VCaP (cell line): ENCODE results near the gene CORO2B.

Source experiments
- H3K27ac ChIP-seq: fragments of 450-650 bp; 2 replicates; pipeline ENCODE4 v1.5.1; 2017
- TF ChIP-seq, protein P1 (sequence below): fragments of 450-650 bp; conservative IDR thresholded peaks from 2 replicates; pipeline ENCODE4 v1.5.1; 2017; ENCODE audit warnings: mild to moderate bottlenecking, moderate library complexity

CORO2B gene

DNA sequence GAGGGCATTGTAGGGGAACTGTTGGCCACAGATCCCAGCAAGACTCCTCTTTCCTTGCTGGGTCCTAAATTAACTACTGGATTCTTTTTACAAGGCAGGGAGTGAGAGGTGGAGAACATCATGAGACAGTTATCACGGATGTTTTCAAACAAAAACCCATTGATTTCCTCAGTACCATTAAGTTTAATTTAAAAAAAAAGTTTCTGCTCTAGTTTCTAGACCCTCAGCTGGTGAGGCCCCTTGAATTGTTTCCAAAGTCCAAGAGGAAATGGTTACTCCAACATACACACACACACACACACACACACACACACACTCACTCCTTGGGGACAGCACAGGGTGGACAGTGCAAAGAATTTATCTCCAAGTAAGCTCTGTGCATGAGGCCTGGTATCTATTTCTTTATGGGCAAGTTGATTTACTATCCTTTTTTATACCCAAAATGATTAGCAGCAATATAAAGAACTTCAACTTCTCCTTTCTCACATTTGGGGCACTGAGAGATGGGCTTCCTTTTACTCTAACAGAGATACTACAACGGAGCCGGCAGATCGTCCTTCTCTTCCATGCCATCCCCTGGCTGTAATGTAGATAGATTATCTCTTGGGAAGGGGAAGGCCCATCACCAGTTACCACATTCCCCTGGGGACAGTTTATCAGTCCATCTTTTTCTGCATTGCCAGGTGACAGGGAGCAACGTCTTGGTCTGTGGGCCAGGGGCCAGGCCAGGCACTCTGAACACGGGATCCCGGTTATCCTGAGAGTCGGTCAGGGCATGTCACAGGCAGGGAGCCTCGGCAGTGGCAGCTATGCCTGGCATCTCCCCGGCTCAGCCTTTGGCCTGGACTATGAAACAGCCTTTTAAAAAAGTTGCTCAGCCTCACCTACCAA, 54.7 kb downstream of the CORO2B start:
- TF ChIP-seq, protein P1, sequence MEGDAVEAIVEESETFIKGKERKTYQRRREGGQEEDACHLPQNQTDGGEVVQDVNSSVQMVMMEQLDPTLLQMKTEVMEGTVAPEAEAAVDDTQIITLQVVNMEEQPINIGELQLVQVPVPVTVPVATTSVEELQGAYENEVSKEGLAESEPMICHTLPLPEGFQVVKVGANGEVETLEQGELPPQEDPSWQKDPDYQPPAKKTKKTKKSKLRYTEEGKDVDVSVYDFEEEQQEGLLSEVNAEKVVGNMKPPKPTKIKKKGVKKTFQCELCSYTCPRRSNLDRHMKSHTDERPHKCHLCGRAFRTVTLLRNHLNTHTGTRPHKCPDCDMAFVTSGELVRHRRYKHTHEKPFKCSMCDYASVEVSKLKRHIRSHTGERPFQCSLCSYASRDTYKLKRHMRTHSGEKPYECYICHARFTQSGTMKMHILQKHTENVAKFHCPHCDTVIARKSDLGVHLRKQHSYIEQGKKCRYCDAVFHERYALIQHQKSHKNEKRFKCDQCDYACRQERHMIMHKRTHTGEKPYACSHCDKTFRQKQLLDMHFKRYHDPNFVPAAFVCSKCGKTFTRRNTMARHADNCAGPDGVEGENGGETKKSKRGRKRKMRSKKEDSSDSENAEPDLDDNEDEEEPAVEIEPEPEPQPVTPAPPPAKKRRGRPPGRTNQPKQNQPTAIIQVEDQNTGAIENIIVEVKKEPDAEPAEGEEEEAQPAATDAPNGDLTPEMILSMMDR = no peak
- H3K27ac ChIP-seq = no peak overlapping the region

DNA sequence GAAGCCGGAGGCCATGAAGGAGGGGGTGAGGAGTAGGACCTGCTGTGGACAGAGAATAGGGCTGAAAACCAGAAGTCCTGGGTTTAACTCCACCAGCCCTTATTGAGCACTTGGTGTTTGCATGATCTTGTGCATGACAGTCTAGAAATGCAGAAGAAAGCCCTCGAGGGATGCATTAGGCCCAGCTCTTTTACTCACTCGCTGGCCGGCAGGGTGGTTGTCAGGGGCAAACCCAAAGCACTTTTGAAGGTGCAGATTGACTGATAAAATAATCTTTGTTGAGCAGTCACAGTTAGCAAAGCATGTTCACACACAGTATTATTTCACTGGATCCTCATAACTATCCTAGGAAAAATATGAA, 55.3 kb downstream of the CORO2B start:
- TF ChIP-seq, protein P1 = no peak
- no peak overlapping the region for H3K27ac ChIP-seq

DNA sequence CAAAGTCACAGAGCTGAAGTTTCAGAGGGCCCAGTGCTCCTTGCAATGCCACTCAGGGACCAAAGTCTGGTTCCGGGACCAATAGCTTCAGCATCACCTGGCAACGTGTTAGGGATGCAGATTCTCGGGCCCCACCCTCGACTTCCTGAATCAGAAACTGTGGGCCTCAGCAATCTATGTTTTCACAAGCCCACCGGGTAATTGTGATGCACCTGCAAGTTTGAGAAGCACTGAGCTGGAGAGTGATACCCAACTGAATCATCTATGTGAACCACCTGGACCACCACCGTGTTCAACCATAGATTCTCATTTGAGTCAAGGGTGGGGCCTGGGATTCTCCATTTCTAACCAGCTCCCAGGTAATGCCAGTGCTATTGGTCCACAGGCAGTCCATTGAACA, 55.7 kb downstream of the CORO2B start:
- TF ChIP-seq, protein P1 = no peak
- no peak overlapping the region for H3K27ac ChIP-seq

DNA sequence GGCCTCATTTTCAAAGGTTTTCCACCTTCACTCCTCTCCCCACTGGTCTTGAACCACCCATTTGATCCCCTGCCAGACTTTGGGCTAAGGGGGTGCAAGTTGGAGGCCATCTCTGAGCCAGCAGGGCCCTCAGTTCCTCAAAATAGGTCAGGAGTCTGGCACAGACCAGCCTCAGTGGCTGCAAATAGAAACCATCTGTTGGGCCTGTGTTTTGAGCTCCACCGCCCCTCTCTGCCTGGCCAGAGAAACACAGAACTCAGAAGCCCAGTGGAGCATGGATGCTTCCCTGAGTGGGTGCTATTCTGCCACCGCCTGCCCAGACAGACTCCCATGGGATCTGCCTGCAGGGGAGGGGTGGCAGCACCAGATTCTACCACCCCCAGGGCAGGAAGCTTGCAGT, 56.3 kb downstream of the CORO2B start:
- no peak overlapping the region for H3K27ac ChIP-seq
- TF ChIP-seq, protein P1 = no peak

DNA sequence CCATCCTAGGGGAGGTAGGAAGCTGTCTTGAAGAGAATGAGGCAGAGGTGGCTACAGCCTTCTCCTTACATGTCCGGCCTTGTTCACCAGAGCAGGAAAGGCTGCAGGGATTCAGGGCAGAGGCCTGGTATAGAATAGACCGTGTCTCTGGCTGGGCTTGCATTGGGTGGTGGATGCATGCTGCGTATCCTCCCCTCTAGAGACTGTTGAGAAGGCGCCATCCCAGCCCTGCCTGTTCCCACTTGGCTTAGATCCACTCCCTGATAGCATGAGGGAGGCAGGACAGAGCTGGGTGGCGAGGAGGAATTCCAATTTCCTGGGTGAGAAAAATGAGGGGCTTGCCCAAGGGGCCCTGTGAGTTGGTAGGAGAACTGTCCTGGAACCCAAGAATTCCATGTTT, 57.5 kb downstream of the CORO2B start:
- H3K27ac ChIP-seq = no peak overlapping the region
- TF ChIP-seq, protein P1 = no peak

DNA sequence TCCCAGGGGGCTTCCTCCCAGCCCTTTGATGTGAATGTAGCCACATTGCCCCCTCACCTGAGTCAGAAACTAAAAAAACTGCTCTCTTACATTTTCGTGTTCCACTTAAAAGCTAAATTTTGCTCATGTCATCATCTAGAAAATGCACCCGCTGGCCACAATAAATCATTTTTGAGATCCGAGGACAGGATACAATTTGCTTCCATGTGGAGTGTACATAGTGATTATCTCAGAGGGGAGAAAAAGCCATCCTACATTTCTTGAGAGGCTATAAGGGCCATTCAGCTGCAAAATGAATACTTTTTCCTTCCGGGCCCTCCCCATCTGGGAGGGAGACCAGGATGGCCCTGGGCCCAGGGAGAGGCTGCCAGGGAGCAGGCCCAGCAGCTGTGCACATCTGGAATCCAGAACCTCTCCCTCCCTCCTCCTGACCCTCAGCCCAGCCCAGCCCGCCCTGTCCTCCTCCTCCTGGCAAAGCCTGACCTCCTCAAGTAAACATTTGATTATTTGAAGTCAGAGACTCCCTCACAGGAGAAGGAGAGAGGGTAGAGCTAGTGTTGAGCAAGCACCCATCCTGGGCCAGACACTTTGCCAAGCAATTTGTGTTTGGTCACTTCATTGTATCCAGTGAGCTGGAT, 59.1 kb downstream of the CORO2B start:
- no peak overlapping the region for H3K27ac ChIP-seq
- TF ChIP-seq, protein P1 = no peak

DNA sequence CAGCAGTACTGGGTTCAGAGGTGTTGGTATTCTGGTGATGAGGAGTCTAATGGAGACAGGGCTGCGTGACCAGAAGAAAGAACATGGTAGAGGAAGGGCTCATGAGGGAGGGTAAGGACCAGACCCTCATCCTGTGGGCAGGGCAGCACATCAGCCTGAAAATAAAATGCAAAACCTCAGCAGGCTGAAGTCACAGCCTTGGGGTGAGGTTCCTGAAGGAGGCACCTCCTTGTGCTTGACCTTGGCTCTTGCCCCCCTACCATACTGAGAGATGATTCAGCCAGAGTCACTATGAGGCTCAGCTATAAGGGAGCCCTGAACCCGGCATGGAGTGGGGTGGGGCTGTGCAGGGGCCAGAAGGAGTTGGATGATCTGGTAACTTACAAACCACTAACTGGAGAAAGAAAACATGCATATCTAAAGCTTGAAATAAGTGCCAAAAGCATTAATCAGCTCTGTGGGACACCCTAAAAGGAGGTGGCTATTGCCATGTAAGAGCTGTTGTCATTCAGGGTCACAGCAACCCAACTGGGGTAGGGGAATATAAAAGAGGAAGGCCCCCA, 60.2 kb downstream of the CORO2B start:
- H3K27ac ChIP-seq = no peak overlapping the region
- TF ChIP-seq, protein P1 = no peak
